ENCODE results near the gene LANCL1. TPM values are rescaled to one million over a fixed set of nuclear protein-coding genes. Genes with fewer than 3 reads are reported as not detected.

The LANCL1 gene
- 34.3 and 52.6 TPM in 2 replicates for polyA plus RNA-seq (2012; rRNA removed)
- polyA plus RNA-seq (2012; cell fraction: cytosol; rRNA removed) = 42.4 and 45.2 TPM in 2 replicates
- polyA plus RNA-seq (2012; cell fraction: nucleus; rRNA removed) = 40.6 and 62.3 TPM in 2 replicates

- Histone ChIP-seq H3K79me2 (ENCODE audit: insufficient read depth) (peaks cover 13% of the 10 kb centered on the region), H3K4me3 (ENCODE audit: low read depth in 2 of 2, low read length in 1 of 2) (peak within 1 kb of the TSS; percentile 71 to 84), H3K9me2 (no peaks in the 10 kb centered on the region), H2AFZ (ENCODE audit: low read depth) (peak within 1 kb of the TSS; percentile 96), H3F3A (replicated peaks; ENCODE audit: insufficient read depth) (no peaks in the 10 kb centered on the region), H3K4me1 (ENCODE audit: control insufficient read depth in 1 of 2, insufficient read depth in 2 of 2, low read depth in 1 of 2, low read length in 1 of 2) (peaks cover 0 to 2% of the 10 kb centered on the region in 2 experiments; a peak in 1 of 4 replicates), H3K27ac (ENCODE audit: low read depth in 2 of 2, low read length in 1 of 2) (peak within 1 kb of the TSS; percentile 67 to 84), H3K4me2 (peak within 1 kb of the TSS; percentile 71), H3K9ac (peak within 1 kb of the TSS; percentile 73), H4K20me1 (ENCODE audit: insufficient read depth) (no peaks in the 10 kb centered on the region), H3K27me3 (ENCODE audit: insufficient read depth) (no peaks in the 10 kb centered on the region), H3K9me3 (no peaks in the 10 kb centered on the region), H3K36me3 (replicated peaks in 1 of 2; ENCODE audit: control insufficient read depth in 1 of 2, insufficient read depth in 2 of 2, low read length in 1 of 2) (peaks cover 20% of the 10 kb centered on the region in 2 experiments)
- CTCF ChIA-PET = interaction anchor here (1.0 to 3.2 kb wide), 4 partner anchors 23 to 32 kb away, joined by 3 to 7 read pairs (median 4); no protein-coding TSS in a partner anchor
- POLR2A ChIA-PET = no interaction called here
- peak; percentile 93 for DNase-seq
- 2% methylated on average over 44 of the region's 49 CpGs for WGBS (ENCODE audit: low lambda C conversion rate)
- TF ChIP-seq IRF3 (IDR thresholded peaks at IDR 0.05; ENCODE audit: low read depth, low read length) (no peak), RAD21 (IDR thresholded peaks at IDR 0.05; ENCODE audit: low read length) (no peak), ELF1 (IDR thresholded peaks at IDR 0.05) (no peak), REST (IDR thresholded peaks at IDR 0.05; ENCODE audit: low read depth, low read length) (no peak), MEF2A (IDR thresholded peaks at IDR 0.05; ENCODE audit: borderline replicate concordance, low read depth) (no peak), TEAD4 (IDR thresholded peaks at IDR 0.05; ENCODE audit: borderline replicate concordance, insufficient read depth) (no peak), RFX5 (IDR thresholded peaks at IDR 0.05; ENCODE audit: low read length) (peak; percentile 69), PBX3 (IDR thresholded peaks at IDR 0.05) (no peak), TAF1 (IDR thresholded peaks at IDR 0.05; ENCODE audit: borderline replicate concordance, low read depth, low read length) (peak; percentile 90), NFIC (IDR thresholded peaks at IDR 0.05; ENCODE audit: borderline replicate concordance) (no peak), CTCF (IDR thresholded peaks at IDR 0.05) (no peak; the same call in 1 of the 2 replicates), RXRA (IDR thresholded peaks at IDR 0.05; ENCODE audit: borderline replicate concordance, low read depth) (no peak), GABPA (IDR thresholded peaks at IDR 0.05; ENCODE audit: low read depth) (peak; percentile 63), POLR2AphosphoS5 (IDR thresholded peaks at IDR 0.05; ENCODE audit: low read depth, low read length) (peak; percentile 93), RCOR1 (IDR thresholded peaks at IDR 0.05; ENCODE audit: low read length) (no peak), EP300 (IDR thresholded peaks at IDR 0.05; ENCODE audit: borderline replicate concordance in 1 of 2, low read depth in 1 of 2, low read length in 1 of 2) (no peak), GATA2 (CRISPR knock-in tag; IDR thresholded peaks at IDR 0.05) (no peak), SIN3A (IDR thresholded peaks at IDR 0.05; ENCODE audit: borderline replicate concordance, low read depth, low read length) (no peak; the same call in 1 of the 2 replicates), JUND (IDR thresholded peaks at IDR 0.05) (no peak), USF1 (IDR thresholded peaks at IDR 0.05; ENCODE audit: borderline replicate concordance, low read depth) (no peak), SMC3 (IDR thresholded peaks at IDR 0.05; ENCODE audit: low read depth, low read length) (no peak), MAX (IDR thresholded peaks at IDR 0.05; ENCODE audit: low read depth) (peak; percentile 59; the same call in 1 of the 2 replicates), TCF12 (IDR thresholded peaks at IDR 0.05) (no peak)
Measured at GRCh38 chr2:210476194-210477128, at the start of gene LANCL1. TSS of gene LANCL1 (minus strand) at chr2:210476759. CDS start at chr2:210476396, 363 bp downstream.

Measured in SK-N-SH (cell line).